ENCODE data around the gene KCNT1.

KCNT1 gene

GRCh38 chr9:135819905-135820304 lies 117.9 kb downstream of the KCNT1 start:
- DNase-seq (ENCODE audit: low read depth in 2 of 2) = no peak

- no peak for DNase-seq (ENCODE audit: low read depth in 2 of 2)
These were observed 118.7 kb downstream of the KCNT1 start for GRCh38 chr9:135820661-135821060.

- DNase-seq (ENCODE audit: low read depth in 2 of 2) = no peak
These were observed 119.1 kb downstream of the KCNT1 start for GRCh38 chr9:135821116-135821515.

GRCh38 chr9:135821733-135822373 lies 119.9 kb downstream of the KCNT1 start:
- DNase-seq (ENCODE audit: low read depth in 2 of 2) = no peak

GRCh38 chr9:135822374-135822755 lies 120.4 kb downstream of the KCNT1 start:
- no peak for DNase-seq (ENCODE audit: low read depth in 2 of 2)

- DNase-seq (ENCODE audit: low read depth in 2 of 2) = no peak
These were observed 121.1 kb downstream of the KCNT1 start for GRCh38 chr9:135823036-135823435.

GRCh38 chr9:135825435-135826187 lies 123.6 kb downstream of the KCNT1 start:
- no peak for DNase-seq (ENCODE audit: low read depth in 2 of 2)

GRCh38 chr9:135826188-135826545 lies 124.2 kb downstream of the KCNT1 start:
- no peak for DNase-seq (ENCODE audit: low read depth in 2 of 2)

- DNase-seq (ENCODE audit: low read depth in 2 of 2) = no peak
These were observed 125.3 kb downstream of the KCNT1 start for GRCh38 chr9:135827301-135827700.

GRCh38 chr9:135827866-135828580 lies 126.0 kb downstream of the KCNT1 start:
- no peak for DNase-seq (ENCODE audit: low read depth in 2 of 2)

- no peak for DNase-seq (ENCODE audit: low read depth in 2 of 2)
These were observed 126.7 kb downstream of the KCNT1 start for GRCh38 chr9:135828656-135829055.

- no peak for DNase-seq (ENCODE audit: low read depth in 2 of 2)
These were observed 128.5 kb downstream of the KCNT1 start for GRCh38 chr9:135830496-135830895.

GRCh38 chr9:135833864-135834263 lies 131.9 kb downstream of the KCNT1 start:
- no peak for DNase-seq (ENCODE audit: low read depth in 2 of 2)

GRCh38 chr9:135835131-135835530 lies 133.1 kb downstream of the KCNT1 start:
- DNase-seq (ENCODE audit: low read depth in 2 of 2) = no peak

GRCh38 chr9:135839516-135839915 lies 137.5 kb downstream of the KCNT1 start:
- DNase-seq (ENCODE audit: low read depth in 2 of 2) = no peak

GRCh38 chr9:135840107-135840506 lies 138.1 kb downstream of the KCNT1 start:
- no peak for DNase-seq (ENCODE audit: low read depth in 2 of 2)

GRCh38 chr9:135840539-135840938 lies 138.6 kb downstream of the KCNT1 start:
- DNase-seq (ENCODE audit: low read depth in 2 of 2) = no peak

All from activated CD8-positive, alpha-beta memory T cell treated with anti-CD3 and anti-CD28 coated beads for 4 hours (primary cell).